ENCODE results near the gene TMEM252. TPM values are rescaled to one million over a fixed set of nuclear protein-coding genes. Genes with fewer than 3 reads are reported as not detected.

TMEM252 gene
- total RNA-seq, 2 donors from 2014 or later: not detected

DNA sequence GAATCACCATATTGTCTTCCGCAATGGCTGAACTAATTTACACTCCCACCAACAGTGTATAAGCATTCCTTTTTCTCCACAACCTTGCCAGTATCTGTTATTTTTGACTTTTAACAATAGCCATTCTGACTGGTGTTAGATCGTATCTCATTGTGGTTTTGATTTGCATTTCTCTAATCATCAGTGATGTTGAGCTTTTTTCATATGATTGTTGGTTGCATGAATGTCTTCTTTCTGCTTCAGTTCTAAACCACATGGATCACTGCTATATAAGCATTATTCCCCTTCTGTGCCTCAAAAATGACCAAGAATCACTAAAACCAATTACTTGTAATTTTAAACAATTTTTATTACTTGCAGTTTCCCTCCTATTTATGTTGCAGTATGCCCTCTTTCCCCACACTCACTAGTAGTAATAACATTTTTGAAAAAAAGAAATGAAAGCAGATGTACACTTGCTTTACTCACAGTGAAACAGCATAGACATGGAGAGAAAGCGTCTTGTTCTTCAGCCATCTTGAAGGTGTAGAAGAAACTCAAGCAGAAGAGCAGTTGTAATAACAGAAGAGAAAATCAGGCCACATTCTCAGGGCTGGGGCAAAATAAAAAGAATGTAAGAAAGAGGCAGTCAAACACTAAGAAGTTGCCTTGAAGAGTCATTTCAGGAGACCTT, 4.5 kb upstream of the TMEM252 start:
- Mint-ChIP-seq H3K27ac (no peak overlapping the region), H3K4me1 (peaks cover 7% of the 10 kb centered on the region), H3K9me3 (no peaks in the 10 kb centered on the region), H3K4me3 (no peak overlapping the region), H3K27me3 (ENCODE audit: insufficient read depth) (peaks cover 56% of the 10 kb centered on the region), H3K36me3 (ENCODE audit: low read depth) (no peaks in the 10 kb centered on the region)
- no peaks in the 10 kb centered on the region for H3K4me1 ChIP-seq (ENCODE audit: control insufficient read depth, insufficient read depth, low read length)
- no peak overlapping the region for H3K27ac ChIP-seq (ENCODE audit: low read depth, low read length)
- H3K9ac ChIP-seq (ENCODE audit: extremely low read depth, low read length, poor library complexity, severe bottlenecking): no peak overlapping the region
- H3K4me3 ChIP-seq (ENCODE audit: low read length): no peak overlapping the region
- no peak for TF ChIP-seq CTCF (conservative IDR thresholded peaks at IDR 0.05)
- WGBS, 2 experiments (ENCODE audit: insufficient coverage in 1 of 2, insufficient read length in 1 of 2): 92 to 94% methylated on average over 2 to 3 of the region's 3 CpGs
- H3K9me3 ChIP-seq (ENCODE audit: control insufficient read depth, low read length): no peaks in the 10 kb centered on the region
- no peaks in the 10 kb centered on the region for H3K36me3 ChIP-seq (ENCODE audit: control insufficient read depth, insufficient read depth, low read length)
- DNase-seq: no peak
- H3K27me3 ChIP-seq (ENCODE audit: control insufficient read depth, insufficient read depth, low read length, poor library complexity, severe bottlenecking): peaks cover 45% of the 10 kb centered on the region

- DNase-seq: no peak
- no peaks in the 10 kb centered on the region for H3K9me3 Mint-ChIP-seq
- Histone ChIP-seq H3K36me3 (ENCODE audit: control insufficient read depth, insufficient read depth, low read length) (no peaks in the 10 kb centered on the region), H3K4me3 (ENCODE audit: low read length) (no peak overlapping the region), H3K9me3 (ENCODE audit: control insufficient read depth, low read length) (no peaks in the 10 kb centered on the region), H3K27me3 (ENCODE audit: control insufficient read depth, insufficient read depth, low read length, poor library complexity, severe bottlenecking) (peaks cover 52% of the 10 kb centered on the region), H3K9ac (ENCODE audit: extremely low read depth, low read length, poor library complexity, severe bottlenecking) (no peak overlapping the region), H3K4me1 (ENCODE audit: control insufficient read depth, insufficient read depth, low read length) (no peaks in the 10 kb centered on the region), H3K27ac (ENCODE audit: low read depth, low read length) (no peak overlapping the region)
- H3K36me3 Mint-ChIP-seq (ENCODE audit: low read depth): no peaks in the 10 kb centered on the region
- 68 to 100% methylated on average over 1 to 2 of the region's 2 CpGs for WGBS, 2 experiments (ENCODE audit: insufficient coverage in 1 of 2, insufficient read length in 1 of 2)
- no peak overlapping the region for H3K27ac Mint-ChIP-seq
- no peak overlapping the region for H3K4me3 Mint-ChIP-seq
- peaks cover 65% of the 10 kb centered on the region for H3K27me3 Mint-ChIP-seq (ENCODE audit: insufficient read depth)
- H3K4me1 Mint-ChIP-seq: peaks cover 2% of the 10 kb centered on the region
- no peak for TF ChIP-seq CTCF (conservative IDR thresholded peaks at IDR 0.05)
Observed at GRCh38 chr9:68541568-68541967, 885 bp upstream of the TMEM252 start.

- Mint-ChIP-seq H3K4me1 (no peaks in the 10 kb centered on the region), H3K36me3 (ENCODE audit: low read depth) (no peaks in the 10 kb centered on the region), H3K9me3 (no peaks in the 10 kb centered on the region), H3K27ac (no peak overlapping the region), H3K27me3 (ENCODE audit: insufficient read depth) (peaks cover 70% of the 10 kb centered on the region), H3K4me3 (no peak overlapping the region)
- Histone ChIP-seq H3K9me3 (ENCODE audit: control insufficient read depth, low read length) (no peaks in the 10 kb centered on the region), H3K27me3 (ENCODE audit: control insufficient read depth, insufficient read depth, low read length, poor library complexity, severe bottlenecking) (peaks cover 61% of the 10 kb centered on the region), H3K4me3 (ENCODE audit: low read length) (no peak overlapping the region), H3K4me1 (ENCODE audit: control insufficient read depth, insufficient read depth, low read length) (no peaks in the 10 kb centered on the region), H3K36me3 (ENCODE audit: control insufficient read depth, insufficient read depth, low read length) (no peaks in the 10 kb centered on the region), H3K27ac (ENCODE audit: low read depth, low read length) (no peak overlapping the region), H3K9ac (ENCODE audit: extremely low read depth, low read length, poor library complexity, severe bottlenecking) (no peak overlapping the region)
- TF ChIP-seq CTCF (conservative IDR thresholded peaks at IDR 0.05): no peak
- no peak for DNase-seq
- WGBS, 2 experiments (ENCODE audit: insufficient coverage in 1 of 2, insufficient read length in 1 of 2): 93% methylated on average over 3 of the region's 3 CpGs; no CpG with 5 or more reads in 1 of the 2 experiments
Observed at GRCh38 chr9:68538200-68538599, 2.5 kb downstream of the TMEM252 start.
